Measurements from ENCODE around the gene PRDM8.

Gene PRDM8

DNA sequence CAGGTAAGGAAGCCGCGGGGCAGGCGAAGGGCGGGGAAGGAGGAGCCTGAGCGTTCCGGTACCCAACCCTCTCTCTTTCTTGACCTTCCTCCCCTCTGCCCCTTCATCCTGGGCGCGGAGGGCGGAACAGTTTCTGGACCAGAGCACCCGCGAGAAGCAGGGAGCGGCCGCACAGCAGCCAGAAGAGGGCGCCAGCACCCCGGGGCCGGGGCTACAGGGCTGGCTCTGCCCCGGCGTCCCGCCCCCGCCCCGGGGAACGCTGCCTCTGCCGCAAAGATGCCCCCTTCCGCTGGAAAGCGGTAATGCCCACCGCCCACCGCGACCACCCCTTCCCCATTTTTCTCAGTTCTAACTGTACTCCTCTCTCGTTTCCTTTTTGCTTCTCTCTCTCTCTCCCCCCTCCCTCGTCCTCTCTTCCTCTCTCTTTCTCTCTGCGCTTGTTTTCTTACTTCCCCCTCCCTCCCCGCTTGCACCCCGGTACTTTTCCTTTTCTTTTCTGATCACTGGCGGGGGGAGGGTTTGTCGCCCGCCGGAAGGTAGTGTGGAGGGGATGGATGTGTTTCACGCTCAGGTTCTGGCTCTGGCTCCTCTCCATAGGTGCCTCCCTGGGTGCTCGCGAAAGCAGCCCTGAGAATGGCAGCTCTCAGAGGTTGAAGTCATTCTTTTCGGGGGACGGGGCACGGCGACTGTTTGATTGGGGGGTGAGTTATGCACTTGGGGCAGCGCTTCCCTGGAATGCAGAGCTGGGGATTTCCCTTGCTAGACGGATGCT is 13.1 kb upstream of the PRDM8 start:
- DNase-seq: no peak

DNA sequence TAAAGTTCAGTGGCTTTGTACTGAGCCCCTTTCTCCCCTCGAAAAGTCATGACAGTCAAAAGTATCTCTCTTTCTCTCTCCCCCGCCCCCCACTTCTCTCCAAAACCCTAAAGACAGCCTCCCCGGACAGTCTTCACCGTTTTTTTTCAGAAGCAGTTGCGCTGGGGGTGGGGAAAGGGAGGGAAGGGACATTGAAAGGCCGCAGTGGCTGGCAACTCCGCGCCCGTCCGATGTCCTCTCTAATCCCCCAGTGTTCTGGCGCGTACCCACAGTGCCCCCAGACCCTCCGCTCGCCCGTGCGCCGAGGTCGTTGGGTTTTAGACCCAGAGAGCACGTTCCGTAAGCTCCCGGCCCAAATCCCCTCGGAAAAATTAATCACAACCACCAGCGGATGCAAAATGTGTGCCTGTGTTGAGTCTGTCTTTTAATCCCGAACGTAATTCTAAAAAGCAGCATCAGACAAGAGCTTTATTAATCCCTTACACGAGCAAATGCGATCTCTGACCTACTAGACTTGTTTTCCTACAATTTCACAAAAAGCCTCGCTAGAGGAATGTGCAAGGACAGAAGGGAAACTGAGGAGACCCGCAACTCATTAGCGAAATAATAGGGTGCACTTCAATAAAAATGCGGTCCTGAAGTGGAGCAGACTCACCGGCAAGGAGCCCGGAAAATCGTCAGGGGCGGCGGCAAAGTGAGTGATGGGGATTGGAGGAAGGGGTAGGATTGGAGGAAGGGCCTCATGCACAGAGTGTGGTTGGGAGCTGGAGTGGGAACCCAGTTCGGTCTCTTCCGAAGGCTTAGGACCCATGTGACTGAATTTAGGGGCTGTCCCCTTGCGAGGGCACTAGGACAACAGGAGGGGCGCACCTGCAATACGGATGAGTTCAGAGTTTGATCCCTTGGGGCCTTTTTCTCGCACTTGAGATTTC is 12.2 kb upstream of the PRDM8 start:
- DNase-seq: no peak

DNA sequence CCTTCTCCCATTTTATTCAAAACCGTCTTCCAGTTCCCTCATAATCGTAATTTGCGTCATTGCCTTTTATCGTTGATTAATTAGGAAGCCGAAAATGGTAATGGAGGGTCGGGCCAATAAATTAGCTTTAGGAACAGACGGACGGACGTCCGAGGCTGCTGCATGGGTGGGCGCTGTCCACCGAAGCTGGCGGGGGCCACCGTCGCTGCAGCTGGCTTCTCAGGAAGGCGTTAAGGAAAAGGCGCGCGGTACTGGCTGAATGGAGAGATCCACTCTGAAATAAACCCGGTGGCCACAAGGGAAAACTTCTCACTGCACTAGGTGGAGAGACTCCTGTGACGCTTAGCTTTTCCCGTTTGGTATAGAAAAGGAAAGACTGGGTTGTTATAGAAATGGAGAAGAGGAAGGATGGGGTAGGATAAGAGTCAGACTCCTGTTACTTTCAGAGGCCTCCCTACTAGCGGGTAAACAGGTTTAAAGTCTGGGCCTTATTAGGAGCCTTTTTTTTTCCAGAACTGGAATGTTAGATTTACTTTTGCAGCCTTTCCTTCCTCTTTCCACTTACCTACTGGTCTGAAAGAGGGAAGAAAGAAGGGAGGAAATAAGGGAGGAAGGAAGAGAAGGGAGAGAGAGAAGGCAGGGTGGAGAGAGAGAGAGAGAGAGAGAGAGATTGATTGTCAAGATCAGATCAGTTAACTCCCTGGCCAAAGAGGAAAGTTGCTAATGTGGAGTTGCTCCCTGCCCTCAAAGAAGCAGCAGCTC is 11.3 kb upstream of the PRDM8 start:
- no peak for DNase-seq

DNA sequence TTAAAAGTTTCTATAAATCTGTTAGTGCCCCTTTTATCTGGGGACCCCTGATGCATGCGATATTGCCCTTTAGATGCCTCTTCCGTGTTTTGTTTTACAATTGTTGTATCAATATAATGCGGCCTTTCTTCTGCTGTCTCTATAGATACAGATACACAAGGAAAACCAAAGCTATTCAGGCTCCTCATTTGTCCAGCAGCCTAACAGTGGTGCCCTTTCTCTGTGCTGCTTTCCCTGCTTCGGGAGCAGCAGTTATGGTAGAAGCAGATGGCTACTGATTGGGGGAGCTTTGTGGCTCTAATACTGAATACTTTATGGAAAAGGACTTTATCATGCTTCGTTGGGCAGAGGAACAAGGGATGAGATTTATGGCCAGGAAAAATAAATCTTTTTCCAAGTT is 10.6 kb upstream of the PRDM8 start:
- no peak for DNase-seq

DNA sequence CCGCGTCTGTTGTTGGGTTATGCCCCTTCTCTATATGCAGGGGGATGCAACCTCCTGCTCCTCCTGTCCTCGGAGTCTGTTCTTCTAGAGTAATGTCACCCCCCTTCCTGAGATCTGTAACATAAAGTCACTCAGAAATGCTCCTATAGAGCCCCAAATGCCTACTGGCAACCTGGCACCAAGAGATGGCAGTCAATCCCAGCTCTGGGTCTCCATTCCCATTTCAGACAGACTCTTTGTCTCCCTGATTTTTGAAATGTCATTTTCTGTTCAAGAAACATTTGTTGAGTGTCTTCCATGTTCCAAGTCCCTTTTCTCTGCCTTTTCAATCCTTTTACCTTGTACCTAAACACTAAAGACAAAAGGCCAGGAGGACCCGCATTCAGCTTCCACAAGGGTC is 9.6 kb upstream of the PRDM8 start:
- no peak for DNase-seq

DNA sequence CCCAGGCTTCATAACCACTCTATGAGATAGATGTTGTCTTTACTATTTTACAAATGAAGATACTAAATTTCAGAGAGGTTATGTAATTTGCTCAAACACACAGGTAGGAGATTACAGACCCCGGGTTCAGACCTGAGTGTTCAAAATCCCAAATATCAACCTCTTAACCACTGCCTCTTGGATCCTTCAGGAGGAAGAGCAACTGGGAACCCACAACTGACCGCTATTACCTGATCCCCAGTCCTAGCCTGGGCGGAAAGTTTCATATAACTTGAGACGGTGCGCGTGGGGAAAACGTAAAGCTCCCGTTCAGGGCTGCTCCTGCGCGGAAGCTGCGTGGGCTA is 8.9 kb upstream of the PRDM8 start:
- DNase-seq: no peak

DNA sequence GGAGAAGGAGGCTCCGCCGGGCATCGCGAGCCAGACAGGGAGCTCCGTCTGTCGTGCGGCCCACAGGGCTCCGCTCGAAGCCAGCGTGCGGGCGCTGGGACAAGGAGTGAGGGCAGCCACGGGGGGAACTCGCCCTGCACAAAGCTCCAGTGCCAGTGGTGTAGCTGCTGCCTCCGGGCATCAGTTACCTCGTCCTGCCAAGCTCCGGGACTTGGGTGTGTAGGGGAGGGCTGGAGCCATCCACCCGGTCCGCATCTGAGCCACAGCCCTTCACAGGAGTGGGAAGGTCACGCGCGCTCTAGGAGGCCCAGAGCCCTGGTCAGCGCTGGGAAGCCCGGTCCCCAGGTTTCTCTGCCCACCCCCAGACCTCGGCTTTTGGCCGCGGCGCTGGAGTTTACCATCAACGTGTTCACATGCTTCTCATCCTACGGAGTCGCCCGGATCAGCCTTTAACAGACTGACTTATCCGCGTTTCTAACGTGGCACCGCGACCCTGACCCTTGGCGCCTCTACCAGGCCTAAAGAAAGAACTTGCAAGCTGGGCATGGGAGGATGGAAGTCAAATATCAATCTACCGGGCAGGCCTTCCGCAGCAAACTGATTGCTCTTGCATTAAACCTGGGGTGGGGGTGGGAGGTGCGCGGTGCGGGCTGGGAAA is 8.4 kb upstream of the PRDM8 start:
- no peak for DNase-seq

DNA sequence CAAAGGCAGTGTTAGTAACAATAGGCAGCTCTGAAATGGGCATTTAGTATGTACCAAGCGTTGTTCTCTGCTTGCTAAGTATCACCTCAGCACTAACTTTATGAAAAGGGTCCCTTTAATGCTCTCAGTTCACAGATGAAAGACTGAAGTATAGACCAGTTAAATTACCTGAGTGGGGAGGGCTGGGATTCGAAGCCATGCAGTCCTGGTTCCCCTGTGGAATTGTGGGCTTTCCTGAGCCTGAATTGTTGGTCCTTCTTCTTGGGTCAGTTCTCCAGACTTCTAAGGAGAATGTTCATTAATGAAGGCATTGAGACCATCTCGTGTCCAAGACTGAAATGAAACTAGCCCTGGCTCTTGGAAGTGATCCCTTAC is 7.7 kb upstream of the PRDM8 start:
- DNase-seq: no peak

DNA sequence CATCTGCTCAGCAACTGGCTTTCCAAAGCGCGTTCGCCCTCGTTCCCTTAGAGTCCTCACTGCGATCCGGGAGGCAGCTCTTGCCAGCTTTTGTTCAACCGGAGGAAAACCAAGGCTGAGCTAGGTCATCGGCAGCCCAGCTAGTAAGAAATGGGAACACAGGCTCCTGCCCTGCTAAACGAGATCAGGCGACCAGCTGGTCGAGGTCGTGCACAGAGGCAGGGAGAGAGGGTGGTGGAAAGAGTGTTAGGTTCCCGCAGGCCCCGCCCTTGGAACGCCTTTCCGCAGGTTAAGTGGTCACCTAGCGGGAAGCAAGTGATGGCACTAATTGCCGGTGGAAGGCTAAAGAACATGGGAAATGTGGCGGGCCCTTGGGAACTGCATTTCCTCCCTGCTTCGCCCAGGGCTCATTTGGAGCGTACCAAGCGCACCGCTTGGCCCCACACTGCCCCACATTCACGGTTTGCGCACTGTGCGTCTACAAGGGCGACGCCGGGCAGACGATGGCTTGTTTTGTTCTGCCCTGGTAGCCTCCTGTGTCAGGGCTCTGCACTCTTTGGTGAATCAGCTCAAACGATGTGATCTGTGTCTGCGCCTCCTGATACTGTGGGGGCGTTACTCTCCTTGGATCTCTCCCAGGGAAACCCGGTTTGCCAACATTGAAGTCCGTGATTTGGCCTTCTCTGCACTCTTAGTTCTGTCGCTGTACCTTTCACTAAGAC is 7.2 kb upstream of the PRDM8 start:
- DNase-seq: no peak

DNA sequence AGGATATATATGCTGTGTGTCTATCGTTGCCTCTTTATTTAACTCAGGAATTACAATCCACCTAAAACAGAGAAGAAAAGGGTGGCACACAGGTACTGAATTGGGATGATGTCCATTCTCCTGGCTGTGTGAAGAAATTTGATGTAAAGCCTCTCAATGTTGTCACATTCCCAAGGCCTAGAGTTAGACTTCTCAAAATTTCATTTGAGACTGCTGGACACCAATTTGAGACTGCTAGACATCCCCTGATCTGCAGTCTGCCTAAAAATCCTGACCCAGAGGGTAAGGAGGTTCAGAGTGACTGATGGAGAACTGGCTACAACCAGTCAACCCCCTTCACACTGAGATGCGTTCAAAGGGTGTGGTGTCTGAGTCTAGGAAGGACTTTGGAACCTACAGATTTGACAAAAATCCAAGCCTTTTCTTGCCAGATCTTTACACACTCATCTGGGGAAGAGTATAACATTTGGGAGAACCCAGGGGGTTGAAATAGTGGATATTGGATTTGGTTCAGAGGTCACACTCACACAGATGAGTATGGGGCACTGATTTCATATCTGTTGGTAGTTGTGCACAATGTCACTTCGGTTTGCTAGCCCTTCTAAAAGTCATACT is 4.9 kb upstream of the PRDM8 start:
- no peak for DNase-seq

DNA sequence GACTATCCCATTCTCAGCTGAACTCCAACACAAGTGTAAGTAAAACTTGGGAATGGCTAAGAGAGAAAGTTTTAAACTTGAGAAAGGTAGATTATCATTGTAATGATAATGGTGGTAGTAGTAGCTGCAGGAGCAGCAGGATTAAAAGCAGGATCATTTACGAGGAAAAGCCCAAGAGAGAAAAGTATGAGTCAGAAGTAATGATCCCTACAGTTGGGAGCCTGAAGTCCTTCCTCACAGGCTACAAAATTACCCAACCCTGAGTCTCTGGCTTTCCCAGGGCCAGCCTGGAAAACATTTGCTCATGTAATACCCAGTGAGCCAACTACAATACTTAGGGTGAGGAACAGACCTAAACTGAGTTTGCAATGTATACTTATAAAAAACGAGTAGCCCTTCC is 4.4 kb upstream of the PRDM8 start:
- DNase-seq: no peak

DNA sequence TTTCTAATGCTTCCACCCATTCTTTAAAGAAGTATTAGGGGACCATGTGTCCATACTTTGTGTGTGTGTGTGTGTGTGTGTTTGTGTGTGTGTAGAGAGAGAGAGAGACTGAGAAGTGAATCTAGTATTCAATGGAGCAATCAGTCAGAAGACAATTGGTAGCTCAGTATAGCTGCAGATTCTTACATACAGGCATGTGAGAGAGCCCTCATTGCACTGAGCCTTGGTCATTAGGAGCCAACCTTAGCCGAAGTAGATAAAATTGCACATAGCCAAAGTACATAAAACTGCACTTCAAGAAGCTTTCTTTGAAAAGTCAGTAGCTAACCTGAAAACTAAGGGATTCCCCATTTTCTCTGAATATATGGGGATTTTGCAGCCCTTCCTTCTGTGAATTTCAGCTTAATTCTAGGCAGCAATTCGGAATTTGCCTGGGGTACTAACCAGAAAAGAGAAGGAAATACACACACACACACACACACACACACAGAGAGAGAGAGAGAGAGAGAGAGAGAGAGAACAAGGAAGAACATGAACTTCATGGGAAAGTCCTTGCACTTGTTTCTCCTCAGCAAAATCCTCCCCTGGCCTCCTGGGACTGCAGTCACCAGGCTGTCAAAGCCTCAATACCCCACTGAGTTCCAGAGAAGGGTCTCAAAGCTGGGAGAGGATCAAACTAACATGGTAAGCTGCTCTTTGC is 1.7 kb upstream of the PRDM8 start:
- no peak for DNase-seq

DNA sequence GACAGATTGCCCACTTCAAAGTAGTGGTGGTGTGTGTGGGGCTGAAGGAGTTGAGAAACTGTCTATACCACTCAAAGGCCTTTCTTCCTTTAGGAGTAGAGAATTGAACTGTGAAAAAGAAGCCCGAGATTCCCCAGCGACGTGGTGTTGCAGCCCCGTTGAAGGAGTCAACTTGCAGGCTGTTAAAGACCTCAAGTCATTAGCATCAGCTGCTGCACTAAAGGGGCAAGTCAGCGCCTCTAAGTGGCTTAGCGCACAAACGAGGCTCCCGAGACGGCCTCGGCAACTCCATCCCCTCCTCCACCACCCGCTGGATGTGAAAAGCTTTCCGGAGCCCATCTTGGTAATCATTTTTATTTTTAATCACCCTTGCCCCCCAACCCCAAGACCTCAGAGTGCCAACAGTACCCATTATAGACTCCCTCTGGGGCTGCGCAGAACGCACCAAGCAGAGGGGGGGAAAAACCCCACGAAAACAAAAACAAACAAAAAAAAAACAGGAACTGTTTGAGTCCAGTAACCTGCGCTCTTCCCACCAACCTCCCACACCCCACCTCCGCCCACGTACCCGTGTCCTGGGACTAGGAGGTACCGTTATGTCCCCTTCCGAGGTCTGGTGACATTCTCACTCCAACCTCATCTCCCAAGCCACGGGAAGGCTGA is 913 bp upstream of the PRDM8 start:
- DNase-seq: peak; percentile 40

DNA sequence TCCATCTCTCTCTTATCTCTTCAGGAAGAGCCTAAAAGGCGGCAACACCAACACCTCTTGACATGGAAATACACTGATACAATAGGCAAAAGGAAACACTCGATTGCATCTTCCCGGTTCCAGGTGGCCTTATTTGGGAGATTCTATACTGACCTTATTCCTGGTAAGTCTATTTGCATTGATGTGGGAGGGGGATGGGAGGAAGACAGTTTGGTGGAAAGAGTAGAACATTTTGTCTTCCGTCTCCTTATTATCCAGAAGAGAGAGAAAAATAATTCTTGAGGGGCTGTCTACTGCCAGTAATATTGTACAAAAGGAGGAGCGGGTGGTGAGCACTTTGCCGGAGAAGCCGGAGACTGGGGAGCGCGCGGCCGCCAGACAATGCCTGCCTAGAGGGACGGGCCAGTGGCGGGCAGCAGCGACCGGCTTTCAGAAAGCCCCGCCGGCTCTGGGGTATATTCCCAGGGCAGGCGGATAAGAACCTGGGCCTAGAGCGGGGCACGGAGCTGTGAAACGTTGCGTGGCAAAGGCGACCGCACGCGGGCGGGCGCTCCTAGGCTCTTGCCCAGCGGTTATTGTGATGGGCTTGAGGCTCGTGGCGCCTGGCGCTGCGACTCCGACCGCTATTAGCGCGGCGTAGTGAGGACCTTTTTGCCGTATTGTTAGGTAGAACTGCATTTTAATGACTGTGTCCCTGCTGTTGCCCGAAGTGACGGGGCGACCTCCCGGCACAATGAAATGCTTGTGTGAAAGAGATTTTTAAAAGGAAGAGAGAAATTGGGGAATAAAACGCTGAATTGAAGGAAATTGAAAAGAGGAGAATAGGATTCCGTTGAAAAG is 518 bp downstream of the PRDM8 start:
- no peak for DNase-seq

DNA sequence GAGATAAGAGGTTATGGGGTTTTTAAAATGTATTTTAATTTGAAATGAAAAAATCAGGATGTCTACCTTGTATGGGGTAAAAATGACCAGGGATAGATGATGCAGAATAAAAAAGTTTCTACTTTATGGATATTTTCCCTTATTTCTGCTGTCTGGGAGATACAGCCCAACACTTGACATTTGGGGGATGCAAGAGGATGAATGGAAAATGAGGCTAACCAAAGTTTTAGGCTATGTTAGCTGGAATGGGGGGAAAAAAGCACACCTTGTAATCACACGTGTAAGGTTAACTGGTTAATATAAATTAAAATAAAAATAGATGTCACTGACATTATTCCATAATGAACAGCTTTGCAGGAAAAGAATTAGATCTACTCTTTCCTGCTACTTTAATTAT is 1.1 kb downstream of the PRDM8 start:
- no peak for DNase-seq

DNA sequence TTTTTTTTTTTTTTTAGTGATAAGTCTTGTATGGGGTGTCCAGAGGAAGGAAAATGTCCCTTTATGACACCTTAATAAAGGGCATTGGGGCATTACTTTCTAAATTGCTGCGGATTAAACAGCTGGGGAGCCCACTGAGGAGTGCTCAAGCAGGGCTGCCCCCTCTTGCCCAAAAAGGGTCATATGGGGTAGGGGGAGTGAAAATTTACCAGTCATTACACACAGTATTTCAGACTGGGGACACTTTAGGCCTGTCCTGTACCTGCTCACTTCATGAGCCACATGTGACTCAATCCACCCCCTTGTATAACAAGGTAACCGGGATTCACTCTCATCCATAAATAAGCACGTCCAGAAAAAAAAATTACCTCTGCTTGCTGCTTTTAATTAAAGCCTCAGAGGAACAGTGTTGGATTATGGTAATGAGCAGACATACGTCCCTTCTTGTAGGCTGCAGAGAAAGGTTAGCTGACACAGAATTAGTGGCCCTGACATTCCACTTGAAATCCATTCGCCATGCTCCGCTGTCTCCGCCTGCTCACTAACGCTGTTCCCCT is 1.8 kb downstream of the PRDM8 start:
- no peak for DNase-seq

DNA sequence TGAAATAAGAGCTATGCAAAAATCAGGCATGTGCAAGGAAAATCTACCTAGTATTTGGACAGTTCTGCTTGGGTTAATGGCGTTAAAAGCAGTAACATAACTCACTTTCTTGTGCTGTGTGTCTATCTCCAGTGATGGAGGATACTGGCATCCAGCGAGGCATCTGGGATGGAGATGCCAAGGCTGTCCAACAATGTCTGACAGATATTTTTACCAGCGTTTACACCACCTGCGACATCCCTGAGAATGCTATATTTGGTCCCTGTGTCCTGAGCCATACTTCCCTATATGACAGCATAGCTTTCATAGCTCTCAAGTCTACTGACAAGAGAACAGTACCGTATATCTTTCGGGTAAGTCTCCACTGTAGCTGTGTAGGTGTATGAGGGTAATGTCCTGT is 2.6 kb downstream of the PRDM8 start:
- no peak for DNase-seq

DNA sequence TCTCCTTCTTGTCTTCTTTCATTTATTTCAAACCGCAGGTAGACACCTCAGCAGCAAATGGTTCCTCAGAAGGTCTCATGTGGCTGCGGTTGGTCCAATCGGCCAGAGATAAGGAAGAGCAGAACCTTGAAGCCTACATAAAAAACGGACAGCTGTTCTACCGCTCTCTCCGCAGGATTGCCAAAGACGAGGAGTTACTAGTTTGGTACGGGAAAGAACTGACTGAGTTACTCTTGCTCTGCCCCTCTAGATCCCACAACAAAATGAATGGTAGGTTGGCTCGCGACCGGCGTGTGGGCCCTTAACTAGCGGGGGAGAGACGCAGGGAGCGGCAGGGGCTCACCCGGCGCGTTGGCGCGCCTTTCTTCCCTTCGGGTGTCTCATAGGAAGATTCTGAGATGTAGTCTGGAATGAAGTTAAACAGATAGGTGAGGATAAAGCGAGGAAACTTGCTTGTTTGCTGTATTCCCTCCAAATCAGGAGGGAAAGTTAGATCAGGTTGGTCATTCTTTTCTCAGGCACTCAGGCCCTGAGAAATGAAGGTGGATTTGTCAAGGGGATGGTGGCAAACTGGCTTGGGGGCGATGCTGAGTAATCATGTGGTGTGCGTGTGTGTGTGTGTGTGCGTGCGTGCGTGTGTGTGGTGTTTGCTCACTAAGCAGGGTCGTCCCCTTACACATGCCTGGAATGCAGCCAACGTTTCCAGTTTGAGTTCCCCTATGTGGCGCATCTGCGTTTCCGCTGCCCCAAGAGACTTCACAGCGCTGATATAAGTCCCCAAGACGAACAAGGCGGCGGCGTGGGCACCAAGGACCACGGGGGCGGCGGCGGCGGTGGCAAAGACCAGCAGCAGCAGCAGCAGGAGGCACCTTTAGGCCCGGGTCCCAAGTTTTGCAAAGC is 4.2 kb downstream of the PRDM8 start:
- DNase-seq: peak; percentile 57
